HG03460 (cell line): ENCODE results near the gene SAP30L.

Source experiments
- ATAC-seq: cut with Tn5 transposase; IDR thresholded peaks from one replicate; pipeline ENCODE4 v1.9.1; 2021; ENCODE audit not compliant: unreplicated experiment

Gene SAP30L

GRCh38 chr5:154419236-154419635, 26.6 kb upstream of the SAP30L start:
- ATAC-seq, result no peak

- no peak for ATAC-seq
Measured at GRCh38 chr5:154421868-154422267, 23.9 kb upstream of the SAP30L start.

GRCh38 chr5:154422298-154422697, 23.5 kb upstream of the SAP30L start:
- ATAC-seq, result no peak

DNA sequence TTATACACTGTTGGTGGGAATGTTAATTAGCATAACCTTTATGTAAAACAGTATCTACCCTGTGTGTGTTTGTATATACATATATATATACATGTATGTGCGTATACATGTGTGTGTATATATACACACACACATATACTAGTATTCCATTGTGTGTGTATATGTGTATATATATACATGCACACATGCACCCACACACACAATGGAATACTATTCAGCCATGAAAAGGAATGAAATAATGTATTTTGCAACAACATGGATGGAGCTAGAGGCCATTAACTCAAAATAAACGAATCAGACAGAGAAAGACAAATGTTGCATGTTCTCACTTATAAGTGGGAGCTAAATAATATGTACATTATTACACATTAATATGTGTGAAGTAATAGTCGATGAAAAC, 17.6 kb upstream of the SAP30L start:
- no peak for ATAC-seq

DNA sequence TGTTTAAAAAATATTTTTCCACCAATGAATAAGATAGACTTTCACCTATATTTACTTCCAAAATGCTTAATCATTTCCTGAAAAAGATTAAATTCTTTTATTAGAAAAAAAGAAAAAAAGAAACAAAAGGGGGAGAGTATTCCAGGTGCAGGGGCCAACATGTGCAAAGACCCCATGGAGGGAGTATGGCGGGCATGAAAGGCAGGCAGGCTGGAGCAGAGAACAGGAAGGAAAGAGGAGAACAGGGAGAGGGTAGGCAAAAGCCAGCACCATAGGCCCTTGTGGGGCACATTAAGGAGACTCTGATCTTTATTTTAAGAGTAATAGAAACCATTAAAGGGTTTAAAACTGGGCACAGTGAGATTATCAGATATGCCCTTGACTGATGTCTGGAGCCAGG, 16.5 kb upstream of the SAP30L start:
- ATAC-seq, result no peak

DNA sequence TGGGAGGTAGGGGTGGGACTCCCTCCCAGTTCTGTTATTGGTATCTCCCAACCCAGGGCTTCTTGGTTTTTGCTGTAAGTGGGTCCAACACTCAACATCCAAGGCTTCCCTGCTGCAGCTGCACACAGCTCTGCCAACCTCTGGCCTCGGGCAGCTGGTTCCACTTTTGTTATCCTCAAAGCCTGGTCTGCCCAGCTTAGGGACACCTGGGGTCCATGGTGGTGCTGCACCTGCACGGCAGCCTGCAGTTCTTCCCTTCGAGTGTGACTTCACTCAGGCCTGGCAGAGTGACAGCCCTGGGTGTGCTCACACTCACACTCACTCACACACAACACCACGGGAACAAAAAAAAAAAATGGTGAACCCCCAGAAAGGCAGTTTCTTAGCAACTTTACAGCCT, 15.3 kb upstream of the SAP30L start:
- ATAC-seq, result no peak

- ATAC-seq, result no peak
Measured at GRCh38 chr5:154430961-154431630, 14.7 kb upstream of the SAP30L start.

- ATAC-seq, result no peak
Measured at GRCh38 chr5:154435226-154435625, 10.6 kb upstream of the SAP30L start.

DNA sequence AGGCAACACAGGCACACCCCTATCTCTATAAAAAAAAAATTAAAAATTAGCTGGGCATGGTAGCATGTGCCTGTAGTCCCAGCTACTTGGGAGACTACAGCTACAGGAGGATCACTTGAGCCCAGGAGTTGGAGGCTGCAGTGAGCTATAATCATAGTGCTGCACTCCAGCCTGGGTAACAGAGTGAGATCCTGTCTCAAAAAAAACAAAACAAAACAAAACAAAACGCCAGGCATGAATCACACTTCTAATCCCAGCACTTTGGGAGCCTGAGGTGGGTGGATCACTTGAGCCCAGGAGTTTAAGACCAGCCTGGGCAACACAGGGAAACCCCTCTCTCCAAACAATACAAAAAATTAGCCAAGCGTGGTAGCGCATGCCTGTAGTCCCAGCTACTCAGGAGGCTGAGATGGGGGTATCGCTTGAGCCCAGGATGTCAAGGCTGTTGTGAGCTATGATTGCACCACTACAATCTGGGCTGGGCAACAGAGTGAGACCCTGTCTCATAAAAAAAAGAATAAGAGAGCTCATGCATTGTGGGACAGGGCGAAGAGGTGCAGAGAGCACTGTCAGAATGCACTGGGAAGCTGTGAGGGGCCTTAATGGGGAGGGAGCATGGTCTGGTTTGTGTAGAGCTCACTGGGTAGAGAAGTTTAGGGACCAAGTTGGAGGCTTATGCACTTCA, 8.4 kb upstream of the SAP30L start:
- ATAC-seq, result no peak

GRCh38 chr5:154440540-154440939, 5.3 kb upstream of the SAP30L start:
- no peak for ATAC-seq

DNA sequence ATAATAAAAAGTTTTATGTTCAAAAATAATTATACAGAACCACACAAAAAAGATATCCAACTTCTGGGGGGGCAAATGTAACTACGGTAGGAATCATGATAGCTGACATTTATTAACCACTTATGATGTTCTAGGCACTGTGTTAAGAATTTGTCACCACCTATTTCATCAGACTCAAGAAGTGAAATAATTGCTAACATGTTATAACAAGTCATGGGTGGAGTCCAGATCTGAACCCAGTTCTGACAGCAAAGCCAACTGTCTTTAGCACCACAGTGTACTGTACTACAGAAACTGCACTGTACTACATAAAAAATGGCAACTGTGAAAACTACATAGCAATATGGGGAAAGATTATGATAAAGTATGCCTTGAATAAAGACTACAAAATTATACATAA, 3.0 kb upstream of the SAP30L start:
- no peak for ATAC-seq

- ATAC-seq, result no peak
Measured at GRCh38 chr5:154444556-154445421, 1.0 kb upstream of the SAP30L start.

DNA sequence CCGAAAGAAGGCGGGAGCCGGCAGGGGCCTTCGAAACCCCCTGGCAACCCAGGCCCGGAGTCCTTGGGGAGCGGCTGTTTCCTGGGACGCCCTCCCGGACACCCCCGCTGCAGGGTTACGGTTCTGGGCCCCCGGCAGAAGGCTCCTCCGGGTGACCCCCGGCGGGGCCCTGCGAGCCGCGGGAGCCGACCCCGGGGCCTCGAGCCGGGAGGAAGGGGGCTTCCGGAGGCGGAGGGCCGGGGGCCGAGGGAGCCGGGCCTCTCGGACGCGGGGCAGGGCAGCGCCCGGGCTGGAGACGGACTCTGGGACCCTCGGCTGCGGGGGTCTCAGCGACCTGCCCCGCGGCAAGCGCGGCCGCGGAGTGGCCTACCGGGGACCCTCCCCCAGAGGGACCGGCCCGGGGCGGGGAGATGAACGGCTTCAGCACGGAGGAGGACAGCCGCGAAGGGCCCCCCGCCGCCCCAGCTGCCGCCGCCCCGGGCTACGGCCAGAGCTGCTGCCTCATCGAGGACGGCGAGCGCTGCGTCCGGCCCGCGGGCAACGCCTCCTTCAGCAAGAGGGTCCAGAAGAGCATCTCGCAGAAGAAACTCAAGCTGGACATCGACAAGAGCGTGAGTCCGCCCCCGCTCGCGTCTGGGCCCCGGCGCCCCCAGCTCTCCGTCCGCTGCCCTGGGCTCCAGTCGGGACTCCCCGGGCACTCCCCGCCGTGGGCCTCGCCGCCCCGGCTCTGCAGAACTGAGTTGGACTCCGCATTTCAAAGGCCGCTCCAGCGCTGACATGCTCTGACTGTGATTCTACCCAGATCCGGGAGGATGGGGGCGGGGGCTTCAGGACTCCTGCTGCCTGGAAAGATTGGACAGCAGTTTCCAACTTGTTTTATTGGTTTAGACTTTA, 645 bp downstream of the SAP30L start:
- ATAC-seq, result peak; percentile 19

DNA sequence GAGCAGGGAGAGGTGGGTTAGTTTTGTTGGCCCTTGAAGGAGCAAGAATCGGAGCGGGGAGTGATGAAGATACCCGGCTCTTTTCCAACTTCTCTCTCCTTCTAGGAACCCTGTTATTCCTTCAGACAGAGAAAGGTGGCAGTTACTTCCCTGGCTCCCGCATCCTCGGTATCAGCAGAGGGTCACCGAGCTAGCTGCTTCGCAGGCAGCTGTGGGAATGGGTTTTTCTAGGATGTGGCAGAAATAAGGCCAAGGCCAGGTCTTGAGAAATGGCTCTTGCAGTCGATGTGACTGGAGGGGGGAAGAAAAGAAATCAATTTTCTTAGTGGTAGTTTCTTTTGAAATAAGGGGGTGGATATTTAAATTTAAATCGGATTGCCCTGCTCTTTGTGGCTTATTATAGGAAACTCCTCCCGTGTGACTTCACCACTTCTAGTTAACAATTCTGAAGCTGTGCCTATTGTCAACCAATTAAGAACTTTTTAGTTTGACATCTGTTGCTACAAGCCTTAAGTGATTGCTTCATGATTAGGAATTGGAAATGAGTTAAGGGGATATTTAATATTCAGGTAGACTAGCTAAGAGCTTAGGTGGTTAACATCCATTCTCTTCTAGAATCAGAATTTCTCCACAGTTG, 1.4 kb downstream of the SAP30L start:
- ATAC-seq, result no peak

DNA sequence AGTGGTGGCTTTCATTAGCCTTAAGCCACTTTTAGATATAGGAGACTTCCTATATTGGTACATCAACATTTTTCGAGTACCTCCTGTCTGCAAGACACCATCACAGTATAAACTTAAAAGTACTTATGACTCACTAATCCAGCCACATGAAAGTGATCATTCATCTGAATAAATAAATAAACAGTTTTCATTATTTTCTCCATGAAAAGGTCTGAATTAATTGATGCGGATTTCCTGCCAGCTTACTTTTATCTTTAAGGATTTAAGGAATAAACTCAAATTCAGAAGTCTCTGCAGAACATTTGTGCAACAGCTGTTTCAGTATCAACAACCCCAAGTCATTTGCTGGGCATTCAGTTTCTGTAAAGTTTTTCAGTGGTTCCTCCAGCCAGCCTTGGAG, 4.0 kb downstream of the SAP30L start:
- ATAC-seq, result no peak

DNA sequence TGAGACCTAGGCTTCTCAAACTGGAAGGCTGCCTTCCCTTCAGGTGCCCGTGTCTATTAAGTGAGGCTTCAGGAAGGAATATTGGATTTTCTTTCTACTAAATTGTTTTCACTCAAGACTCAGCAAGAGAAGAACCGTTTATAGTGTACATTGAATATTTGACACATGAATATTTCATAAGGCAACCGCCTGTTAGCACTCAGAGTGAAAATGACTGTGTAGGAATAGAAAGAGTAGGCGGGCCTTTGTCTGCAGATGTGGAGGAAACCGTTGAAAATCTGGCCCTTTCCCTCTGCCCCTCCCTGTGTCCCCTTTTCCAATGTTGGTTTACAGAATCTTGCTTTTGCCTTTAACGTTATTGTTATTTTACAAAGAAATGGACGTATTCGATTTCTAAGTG, 6.2 kb downstream of the SAP30L start:
- ATAC-seq, result no peak

DNA sequence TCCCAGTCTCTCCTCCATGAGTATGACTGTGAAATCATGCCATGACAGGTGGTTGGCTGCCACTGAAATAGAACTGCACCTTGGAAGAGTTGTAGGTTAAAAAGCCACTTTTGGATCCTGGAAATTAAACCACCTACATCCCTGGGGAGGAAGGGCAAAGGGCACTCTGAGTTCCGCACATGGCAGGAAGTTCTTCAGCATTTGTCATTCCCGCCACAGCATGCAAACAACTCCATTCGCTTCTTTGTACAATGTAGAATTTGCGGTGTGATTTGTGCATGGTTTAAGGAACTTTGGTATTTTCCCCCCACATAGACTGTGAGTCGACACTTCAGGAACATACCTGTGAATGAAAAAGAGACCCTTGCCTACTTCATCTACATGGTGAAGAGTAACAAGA, 9.8 kb downstream of the SAP30L start:
- no peak for ATAC-seq

DNA sequence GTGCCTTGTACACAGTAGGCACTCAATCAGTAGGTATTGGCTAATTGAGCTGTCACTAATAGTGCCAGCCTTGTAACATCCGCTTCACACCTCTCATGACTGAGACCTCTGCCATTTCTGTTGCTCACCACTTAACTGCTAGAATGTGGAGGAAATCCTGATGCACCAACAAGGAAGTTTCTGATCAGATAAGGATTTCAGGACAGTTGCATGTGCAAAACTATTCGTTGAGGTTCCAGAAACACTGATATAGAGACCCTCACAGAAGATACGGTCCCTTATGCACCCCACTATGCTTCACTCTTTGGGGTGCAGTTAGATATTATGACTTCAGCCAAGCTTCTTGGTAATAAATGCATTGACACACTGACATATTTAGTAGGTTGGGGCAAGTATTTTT, 10.7 kb downstream of the SAP30L start:
- ATAC-seq, result no peak

DNA sequence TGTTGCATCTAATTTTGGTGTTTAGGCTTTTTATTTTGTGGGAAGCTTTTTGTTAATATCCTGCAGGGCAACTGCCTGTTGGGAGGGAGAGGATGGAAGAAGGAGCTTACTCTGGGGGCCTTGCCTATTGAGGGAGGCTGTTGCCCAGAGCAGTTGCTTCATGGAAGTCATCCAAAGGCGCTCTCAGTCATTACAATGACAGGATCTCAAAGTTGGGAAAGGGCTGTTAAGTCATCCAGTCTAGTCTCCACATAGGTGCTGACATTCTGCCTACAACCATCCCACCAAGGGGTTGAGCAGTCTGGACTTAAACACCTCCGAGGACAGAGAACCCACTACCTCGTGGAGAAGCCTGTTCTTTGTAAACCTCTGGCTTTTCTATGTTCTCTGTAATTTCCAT, 13.2 kb downstream of the SAP30L start:
- no peak for ATAC-seq

GRCh38 chr5:154460172-154460571, 14.4 kb downstream of the SAP30L start:
- no peak for ATAC-seq

DNA sequence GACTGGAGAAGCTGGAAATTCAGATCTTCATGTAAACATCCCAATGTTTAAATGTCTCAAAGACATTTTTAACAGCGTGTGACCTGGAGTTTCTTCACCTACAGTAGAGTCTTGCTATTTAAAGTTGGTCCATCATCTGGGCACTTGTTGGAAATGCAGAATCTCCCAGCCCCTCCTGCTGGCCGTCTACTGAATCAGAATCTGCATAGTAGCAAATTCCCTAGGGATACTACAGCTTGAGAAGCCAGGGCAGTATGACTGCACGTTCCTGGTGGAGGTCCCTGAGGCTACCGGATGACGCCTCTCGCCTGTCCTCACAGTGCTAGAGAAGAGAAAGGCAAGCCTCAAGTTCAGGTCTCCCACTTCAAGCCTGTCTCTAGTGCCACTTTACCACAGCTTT, 15.7 kb downstream of the SAP30L start:
- no peak for ATAC-seq
